Measurements from ENCODE around the gene ADGRG4. TPM values are rescaled to one million over a fixed set of nuclear protein-coding genes. Genes with fewer than 3 reads are reported as not detected.

ADGRG4 gene
- total RNA-seq, 1 experiment from 2014 or later, result not detected

DNA sequence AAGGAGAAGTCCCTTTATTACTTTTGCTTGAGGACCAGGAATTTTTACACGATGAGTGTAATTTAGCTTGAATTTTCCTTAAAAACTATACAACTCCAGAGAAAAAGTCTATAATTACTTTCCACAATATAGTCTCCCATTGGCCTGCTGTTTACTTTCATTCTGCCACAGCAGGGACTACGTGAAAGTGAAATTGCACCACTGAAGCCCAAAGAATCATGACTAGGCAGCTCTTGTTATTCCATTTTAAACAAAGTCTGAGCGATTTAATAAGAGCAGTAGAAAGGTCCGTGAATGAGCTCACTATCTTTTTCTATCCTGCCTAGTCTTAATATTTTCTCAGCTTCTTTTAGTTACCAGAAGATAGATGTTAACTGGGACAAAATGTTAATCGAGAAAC is 68.6 kb downstream of the ADGRG4 start:
- Histone ChIP-seq H3K27me3 (ENCODE audit: low read length) (no peaks in the 10 kb centered on the region), H3K79me2 (ENCODE audit: low read length) (no peaks in the 10 kb centered on the region), H3K9me3 (ENCODE audit: low read length) (no peaks in the 10 kb centered on the region), H3K4me2 (ENCODE audit: low read length) (no peak overlapping the region), H3K4me1 (ENCODE audit: insufficient read depth, low read length) (no peaks in the 10 kb centered on the region), H3K4me3 (ENCODE audit: low read length) (no peak overlapping the region), H2AFZ (ENCODE audit: low read length) (peak overlapping the region; percentile 45; the same call in 1 of the 2 replicates), H4K20me1 (ENCODE audit: low read length) (no peaks in the 10 kb centered on the region), H3K9ac (ENCODE audit: low read length) (no peak overlapping the region), H3F3A (ENCODE audit: low read length, unreplicated experiment) (no peaks in the 10 kb centered on the region), H3K9me2 (replicated peaks; ENCODE audit: low read length) (no peaks in the 10 kb centered on the region), H3K27ac (ENCODE audit: low read length) (no peak overlapping the region), H3K36me3 (ENCODE audit: low read depth, low read length) (no peaks in the 10 kb centered on the region)
- ATAC-seq (no peak), DNase-seq (no peak)
- ChIA-PET POLR2A (ENCODE audit: unreplicated experiment) (no interaction called here), CTCF (no interaction called here)
- TF ChIP-seq EZH2 (IDR thresholded peaks at IDR 0.05; ENCODE audit: low read length, unreplicated experiment), result no peak
- no TSS peak for BruUV-seq (replicated peaks)
- intact Hi-C loops (cut with micrococcal nuclease), result no loop called here

DNA sequence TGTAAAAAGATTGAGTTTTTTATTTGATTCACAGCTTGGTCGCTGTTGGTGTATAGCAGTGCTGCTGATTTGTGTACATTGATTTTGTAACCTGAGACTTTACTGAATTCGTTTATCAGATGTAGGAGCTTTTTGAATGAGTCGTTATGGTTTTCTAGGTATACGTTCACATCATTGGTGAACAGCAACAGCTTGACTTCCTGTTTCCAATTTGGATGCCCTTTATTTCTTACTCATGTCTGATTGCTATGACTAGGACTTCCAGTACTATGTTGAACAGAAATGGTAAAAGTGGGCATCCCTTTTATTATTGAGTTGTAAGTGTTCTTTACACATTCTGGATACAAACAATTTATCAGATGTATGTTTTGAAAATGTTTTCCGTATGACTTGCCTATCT is 76.0 kb downstream of the ADGRG4 start:
- TF ChIP-seq, protein P1, sequence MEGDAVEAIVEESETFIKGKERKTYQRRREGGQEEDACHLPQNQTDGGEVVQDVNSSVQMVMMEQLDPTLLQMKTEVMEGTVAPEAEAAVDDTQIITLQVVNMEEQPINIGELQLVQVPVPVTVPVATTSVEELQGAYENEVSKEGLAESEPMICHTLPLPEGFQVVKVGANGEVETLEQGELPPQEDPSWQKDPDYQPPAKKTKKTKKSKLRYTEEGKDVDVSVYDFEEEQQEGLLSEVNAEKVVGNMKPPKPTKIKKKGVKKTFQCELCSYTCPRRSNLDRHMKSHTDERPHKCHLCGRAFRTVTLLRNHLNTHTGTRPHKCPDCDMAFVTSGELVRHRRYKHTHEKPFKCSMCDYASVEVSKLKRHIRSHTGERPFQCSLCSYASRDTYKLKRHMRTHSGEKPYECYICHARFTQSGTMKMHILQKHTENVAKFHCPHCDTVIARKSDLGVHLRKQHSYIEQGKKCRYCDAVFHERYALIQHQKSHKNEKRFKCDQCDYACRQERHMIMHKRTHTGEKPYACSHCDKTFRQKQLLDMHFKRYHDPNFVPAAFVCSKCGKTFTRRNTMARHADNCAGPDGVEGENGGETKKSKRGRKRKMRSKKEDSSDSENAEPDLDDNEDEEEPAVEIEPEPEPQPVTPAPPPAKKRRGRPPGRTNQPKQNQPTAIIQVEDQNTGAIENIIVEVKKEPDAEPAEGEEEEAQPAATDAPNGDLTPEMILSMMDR (conservative IDR thresholded peaks at IDR 0.05; ENCODE audit: low read depth, low read length), result no peak
- TF ChIP-seq EZH2phosphoT487 (IDR thresholded peaks at IDR 0.05; ENCODE audit: borderline replicate concordance, low read length) (no peak), EZH2 (IDR thresholded peaks at IDR 0.05; ENCODE audit: low read length, unreplicated experiment) (no peak)
- Histone ChIP-seq H3K9me2 (replicated peaks; ENCODE audit: low read length) (no peaks in the 10 kb centered on the region), H3F3A (ENCODE audit: low read length, unreplicated experiment) (no peaks in the 10 kb centered on the region), H3K27me3 (ENCODE audit: low read length) (no peaks in the 10 kb centered on the region), H3K4me1 (ENCODE audit: insufficient read depth, low read length) (no peaks in the 10 kb centered on the region), H4K20me1 (ENCODE audit: low read length) (no peaks in the 10 kb centered on the region), H3K9me3 (ENCODE audit: low read length) (no peaks in the 10 kb centered on the region), H3K9ac (ENCODE audit: low read length) (no peak overlapping the region), H3K27ac (ENCODE audit: low read length) (no peak overlapping the region), H3K79me2 (ENCODE audit: low read length) (no peaks in the 10 kb centered on the region), H3K4me3 (ENCODE audit: low read length) (no peak overlapping the region), H3K4me2 (ENCODE audit: low read length) (no peak overlapping the region), H3K36me3 (ENCODE audit: low read depth, low read length) (no peaks in the 10 kb centered on the region), H2AFZ (ENCODE audit: low read length) (no peak overlapping the region)
- CTCF ChIA-PET, result no interaction called here
- POLR2A ChIA-PET (ENCODE audit: unreplicated experiment), result no interaction called here
- intact Hi-C loops (cut with micrococcal nuclease), result no loop called here
- no TSS peak for BruUV-seq (replicated peaks)
- peak; percentile 27; the same call in 1 of the 2 replicates for ATAC-seq
- peak; percentile 43 for DNase-seq

DNA sequence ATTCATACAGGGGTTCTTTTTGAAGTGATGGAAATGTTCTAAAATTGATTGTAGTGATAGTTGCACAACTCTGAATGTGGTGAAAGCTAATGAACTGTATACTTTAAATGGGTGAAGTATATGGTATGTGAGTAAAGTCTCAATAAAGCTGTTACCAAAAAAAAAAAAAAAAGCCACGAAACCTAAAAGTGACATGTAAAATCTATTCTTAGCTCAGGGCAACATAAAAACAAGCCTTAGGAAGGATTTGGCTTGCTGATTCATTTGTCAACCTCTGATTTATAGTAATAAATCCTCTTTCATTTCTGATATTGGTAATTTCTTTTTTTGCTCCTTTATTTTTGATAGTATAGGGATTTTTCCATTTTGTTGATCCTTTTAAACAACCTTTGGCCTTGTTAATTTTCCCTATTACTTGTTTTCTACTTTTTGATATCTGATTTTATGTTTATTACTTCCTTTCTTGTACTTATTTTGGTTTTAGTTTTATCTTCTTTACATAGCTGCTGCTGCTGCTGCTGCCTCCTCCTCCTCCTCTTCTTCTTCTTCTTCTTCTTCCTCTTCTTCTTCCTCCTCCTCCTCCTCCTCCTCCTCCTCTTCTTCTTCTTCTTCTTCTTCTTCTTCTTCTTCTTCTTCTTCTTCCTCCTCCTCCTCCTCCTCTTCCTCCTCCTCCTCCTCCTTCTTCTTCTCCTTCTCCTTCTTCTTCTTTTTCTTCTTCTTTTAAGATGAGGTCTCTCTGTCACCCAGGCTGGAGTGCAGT is 79.4 kb downstream of the ADGRG4 start:
- H3K9me3 ChIP-seq (ENCODE audit: low read length), result no peaks in the 10 kb centered on the region
- ATAC-seq (no peak), DNase-seq (no peak)
- H3F3A ChIP-seq (ENCODE audit: low read length, unreplicated experiment), result no peaks in the 10 kb centered on the region
- no peak overlapping the region for H3K9ac ChIP-seq (ENCODE audit: low read length)
- H3K4me3 ChIP-seq (ENCODE audit: low read length), result no peak overlapping the region
- H3K4me1 ChIP-seq (ENCODE audit: insufficient read depth, low read length), result no peaks in the 10 kb centered on the region
- H3K9me2 ChIP-seq (replicated peaks; ENCODE audit: low read length), result no peaks in the 10 kb centered on the region
- ChIA-PET POLR2A (ENCODE audit: unreplicated experiment) (no interaction called here), CTCF (no interaction called here)
- H3K27me3 ChIP-seq (ENCODE audit: low read length), result no peaks in the 10 kb centered on the region
- TF ChIP-seq EZH2 (IDR thresholded peaks at IDR 0.05; ENCODE audit: low read length, unreplicated experiment) (no peak), EZH2phosphoT487 (IDR thresholded peaks at IDR 0.05; ENCODE audit: borderline replicate concordance, low read length) (no peak)
- TF ChIP-seq, protein P1 (conservative IDR thresholded peaks at IDR 0.05; ENCODE audit: low read depth, low read length), result no peak
- H3K79me2 ChIP-seq (ENCODE audit: low read length), result no peaks in the 10 kb centered on the region
- no TSS peak for BruUV-seq (replicated peaks)
- no peaks in the 10 kb centered on the region for H3K36me3 ChIP-seq (ENCODE audit: low read depth, low read length)
- intact Hi-C loops (cut with micrococcal nuclease), result no loop called here
- H3K4me2 ChIP-seq (ENCODE audit: low read length), result no peak overlapping the region
- H4K20me1 ChIP-seq (ENCODE audit: low read length), result no peaks in the 10 kb centered on the region
- H2AFZ ChIP-seq (ENCODE audit: low read length), result no peak overlapping the region
- H3K27ac ChIP-seq (ENCODE audit: low read length), result no peak overlapping the region

Measured in PC-3 (cell line).